Stimulated activated CD4-positive, alpha-beta T cell treated with anti-CD3 and anti-CD28 coated beads, Interleukin-1b, Interleukin-23, amount 100 ng/mL, for 48 hours (primary cell): ENCODE measurements around the gene COL8A1.
A peak's percentile ranks its signal among the peaks of the same experiment; 100 is the strongest.

Source experiments
- DNase-seq: peaks from one replicate; pipeline ENCODE4 v3.0.0-alpha.2; 2020

The COL8A1 gene

GRCh38 chr3:99640214-99640851 lies 1.9 kb downstream of the COL8A1 start:
- DNase-seq = no peak

- DNase-seq = no peak
These were observed 3.1 kb downstream of the COL8A1 start for GRCh38 chr3:99641480-99641879.

- DNase-seq = no peak
These were observed 3.6 kb downstream of the COL8A1 start for GRCh38 chr3:99641982-99642381.

- no peak for DNase-seq
These were observed 5.6 kb downstream of the COL8A1 start for GRCh38 chr3:99644017-99644416.

- DNase-seq = no peak
These were observed 6.4 kb downstream of the COL8A1 start for GRCh38 chr3:99644746-99645145.

- no peak for DNase-seq
These were observed 7.1 kb downstream of the COL8A1 start for GRCh38 chr3:99645277-99646106.

GRCh38 chr3:99646107-99646435 lies 7.7 kb downstream of the COL8A1 start:
- DNase-seq = no peak

- no peak for DNase-seq
These were observed 8.7 kb downstream of the COL8A1 start for GRCh38 chr3:99647081-99647480.

GRCh38 chr3:99648101-99648500 lies 9.7 kb downstream of the COL8A1 start:
- no peak for DNase-seq

- no peak for DNase-seq
These were observed 10.1 kb downstream of the COL8A1 start for GRCh38 chr3:99648516-99648915.

GRCh38 chr3:99651531-99651930 lies 13.1 kb downstream of the COL8A1 start:
- no peak for DNase-seq

GRCh38 chr3:99656624-99657023 lies 18.2 kb downstream of the COL8A1 start:
- DNase-seq = no peak

GRCh38 chr3:99658274-99658673 lies 19.9 kb downstream of the COL8A1 start:
- DNase-seq = no peak

- DNase-seq = peak; percentile 34
These were observed 20.6 kb downstream of the COL8A1 start for GRCh38 chr3:99659032-99659431.

- DNase-seq = no peak
These were observed 21.6 kb downstream of the COL8A1 start for GRCh38 chr3:99659951-99660350.

GRCh38 chr3:99662838-99663570 lies 24.6 kb downstream of the COL8A1 start:
- no peak for DNase-seq

- DNase-seq = no peak
These were observed 25.6 kb downstream of the COL8A1 start for GRCh38 chr3:99663977-99664376.

- DNase-seq = no peak
These were observed 26.6 kb downstream of the COL8A1 start for GRCh38 chr3:99665017-99665416.

GRCh38 chr3:99666201-99666600 lies 27.8 kb downstream of the COL8A1 start:
- DNase-seq = no peak

- no peak for DNase-seq
These were observed 29.6 kb downstream of the COL8A1 start for GRCh38 chr3:99668044-99668443.

GRCh38 chr3:99669879-99670555 lies 31.6 kb downstream of the COL8A1 start:
- no peak for DNase-seq

- DNase-seq = no peak
These were observed 32.2 kb downstream of the COL8A1 start for GRCh38 chr3:99670556-99670950.

GRCh38 chr3:99674086-99674789 lies 35.8 kb downstream of the COL8A1 start:
- no peak for DNase-seq
